Prostate gland (tissue), 1 donor: ENCODE data around the gene CFAP47.

ENCODE experiments used
- POLR2A ChIP-seq: fragments of 450-650 bp; IDR thresholded peaks from one replicate; pipeline ENCODE4 v1.6.1; 2016; ENCODE audit warnings: antibody characterized with exemption, mild to moderate bottlenecking
- POLR2AphosphoS5 ChIP-seq: sonication (generic); formaldehyde crosslinking; IDR thresholded peaks from one replicate; pipeline ENCODE4 v1.6.1; 2017; ENCODE audit warnings: antibody characterized with exemption

DNA sequence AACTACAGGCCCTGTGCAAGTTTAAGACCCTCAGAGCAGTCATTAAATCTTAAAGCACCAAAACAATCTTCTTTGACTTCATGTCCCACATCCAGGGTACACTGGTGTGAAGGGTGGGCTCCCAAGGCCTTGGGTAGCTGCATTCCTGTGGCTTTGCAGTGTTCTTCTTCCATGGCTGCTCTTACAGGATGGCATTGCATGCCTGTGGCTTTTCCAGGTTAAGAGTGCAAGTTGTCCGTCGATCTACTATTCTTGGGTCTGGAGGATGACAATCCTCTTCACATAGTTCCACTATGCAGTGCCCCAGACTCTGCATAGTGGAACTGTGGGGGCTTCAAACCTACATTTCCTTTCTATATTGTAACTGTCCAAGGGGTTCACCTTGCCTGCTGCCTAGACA is 494.5 kb downstream of the CFAP47 start:
- no peak for TF ChIP-seq POLR2A
- TF ChIP-seq POLR2AphosphoS5, result no peak
